PC-3 (cell line): ENCODE results near the gene SRRM1. TPM values are rescaled to one million over a fixed set of nuclear protein-coding genes. Genes with fewer than 3 reads are reported as not detected.
A peak's percentile ranks its signal among the peaks of the same experiment; 100 is the strongest.

ENCODE experiments used
- ATAC-seq: fragments of 200-7000 bp; cut with Tn5 transposase; 2 replicates; pipeline ENCODE4 v1.9.1; 2020; ENCODE audit warnings: mild to moderate bottlenecking, moderate library complexity
- BruUV-seq: library from RNA; stranded (reverse); fragments of 400-500 nt; replicated peaks from 2 replicates; lab custom pipeline; 2021; lab: Mats Ljungman, UMichigan
- CTCF ChIA-PET: fragments of 300-600 bp; sonication (Branson Sonifier 250); formaldehyde crosslinking; loops from one replicate; lab custom pipeline; 2022; ENCODE audit warnings: antibody characterized with exemption; lab: Charles Lee
- POLR2A ChIA-PET: fragments of 300-600 bp; sonication (Branson Sonifier 250); formaldehyde crosslinking; loops from one replicate; lab custom pipeline; 2022; ENCODE audit warnings: antibody characterized with exemption; ENCODE audit not compliant: unreplicated experiment; lab: Charles Lee
- DNase-seq: peaks from one replicate; pipeline ENCODE4 v3.0.0-alpha.2; 2015
- H2AFZ ChIP-seq: fragments of 300-600 bp; sonication (generic); 2 replicates; pipeline ENCODE4 v1.6.0; 2016; ENCODE audit warnings: antibody characterized with exemption, low read length
- H3F3A ChIP-seq: fragments of 300-600 bp; sonication (generic); one replicate; pipeline ENCODE4 v1.6.0; 2017; ENCODE audit warnings: antibody characterized with exemption, low read length, control low read depth, mild to moderate bottlenecking; ENCODE audit not compliant: unreplicated experiment
- H3K27ac ChIP-seq: fragments of 300-600 bp; sonication (generic); 2 replicates; pipeline ENCODE4 v1.5.1; 2016; ENCODE audit warnings: mild to moderate bottlenecking, low read length
- H3K27me3 ChIP-seq: fragments of 300-600 bp; sonication (generic); 2 replicates; pipeline ENCODE4 v1.6.1; 2016; ENCODE audit warnings: low read length, mixed read lengths
- H3K36me3 ChIP-seq: fragments of 300-600 bp; sonication (generic); 2 replicates; pipeline ENCODE4 v1.6.1; 2016; ENCODE audit warnings: low read depth, mixed run types, low read length, mixed read lengths
- H3K4me1 ChIP-seq: fragments of 300-600 bp; sonication (generic); 2 replicates; pipeline ENCODE4 v1.5.1; 2016; ENCODE audit warnings: low read length; ENCODE audit not compliant: insufficient read depth
- H3K4me2 ChIP-seq: fragments of 300-600 bp; sonication (generic); 2 replicates; pipeline ENCODE4 v1.6.0; 2016; ENCODE audit warnings: low read length
- H3K4me3 ChIP-seq: fragments of 300-600 bp; sonication (generic); 2 replicates; pipeline ENCODE4 v1.5.1; 2016; ENCODE audit warnings: mild to moderate bottlenecking, low read length, mixed read lengths
- H3K79me2 ChIP-seq: fragments of 300-600 bp; sonication (generic); 2 replicates; pipeline ENCODE4 v1.6.1; 2017; ENCODE audit warnings: low read length, mixed read lengths
- H3K9ac ChIP-seq: fragments of 300-600 bp; sonication (generic); 2 replicates; pipeline ENCODE4 v1.6.0; 2016; ENCODE audit warnings: mild to moderate bottlenecking, low read length
- H3K9me2 ChIP-seq: fragments of 300-600 bp; sonication (generic); replicated peaks from 2 replicates; pipeline ENCODE4 v1.6.1; 2016; ENCODE audit warnings: mixed run types, low read length, mixed read lengths
- H3K9me3 ChIP-seq: fragments of 300-600 bp; sonication (generic); 2 replicates; pipeline ENCODE4 v1.6.1; 2016; ENCODE audit warnings: low read length, mixed read lengths
- H4K20me1 ChIP-seq: fragments of 300-600 bp; sonication (generic); 2 replicates; pipeline ENCODE4 v1.6.1; 2016; ENCODE audit warnings: low read length, mixed read lengths
- EZH2 ChIP-seq: fragments of 300-600 bp; sonication (generic); IDR thresholded peaks from one replicate; pipeline ENCODE4 v1.6.1; 2017; ENCODE audit warnings: antibody characterized with exemption, mild to moderate bottlenecking, low read length; ENCODE audit not compliant: unreplicated experiment
- EZH2phosphoT487 ChIP-seq: fragments of 300-600 bp; sonication (generic); IDR thresholded peaks from 2 replicates; pipeline ENCODE4 v1.6.1; 2018; ENCODE audit warnings: mild to moderate bottlenecking, antibody characterized with exemption, low read length, borderline replicate concordance
- intact Hi-C: fragments of 100-400 bp; cut with micrococcal nuclease; formaldehyde crosslinking; loops from 2 replicates; pipeline ENCODE4 v1.9.0; 2023
- total RNA-seq: library from RNA; depleted of rRNA; stranded (reverse); fragments of >200 nt; gene quantifications from 2 replicates; pipeline ENCODE4 v1.2.3, GENCODE V29; 2014
- TF ChIP-seq, protein P1 (sequence below): fragments of 300-600 bp; sonication (generic); conservative IDR thresholded peaks from 2 replicates; pipeline ENCODE4 v1.5.1; 2017; ENCODE audit warnings: antibody characterized with exemption, low read depth, mild to moderate bottlenecking, low read length

SRRM1 gene
- total RNA-seq, 1 experiment from 2014 or later = 30.7 TPM

- peaks cover 67% of the 10 kb centered on the region for H3K79me2 ChIP-seq
Measured at GRCh38 chr1:24643363-24644099, 429 bp downstream of the SRRM1 start.

GRCh38 chr1:24644100-24644384, 940 bp downstream of the SRRM1 start:
- H4K20me1 ChIP-seq = peaks cover 37% of the 10 kb centered on the region
- H3K9me3 ChIP-seq = no peaks in the 10 kb centered on the region
- H3K36me3 ChIP-seq = peaks cover 38% of the 10 kb centered on the region
- peak overlapping the region; percentile 98 for H3K9ac ChIP-seq
- H3F3A ChIP-seq = peaks cover 3% of the 10 kb centered on the region
- ATAC-seq = no peak
- intact Hi-C loops = no loop called here
- H3K4me3 ChIP-seq = peak overlapping the region; percentile 98
- ChIA-PET POLR2A (no interaction called here), CTCF (no interaction called here)
- H3K4me2 ChIP-seq = peak overlapping the region; percentile 82
- H3K79me2 ChIP-seq = peaks cover 71% of the 10 kb centered on the region
- peak overlapping the region; percentile 53; the same call in 1 of the 2 replicates for H3K27ac ChIP-seq
- no peak overlapping the region for H2AFZ ChIP-seq
- BruUV-seq = no TSS peak
- H3K4me1 ChIP-seq = peaks cover 28% of the 10 kb centered on the region
- no peaks in the 10 kb centered on the region for H3K9me2 ChIP-seq
- peak; percentile 5 for DNase-seq
- TF ChIP-seq, protein P1, sequence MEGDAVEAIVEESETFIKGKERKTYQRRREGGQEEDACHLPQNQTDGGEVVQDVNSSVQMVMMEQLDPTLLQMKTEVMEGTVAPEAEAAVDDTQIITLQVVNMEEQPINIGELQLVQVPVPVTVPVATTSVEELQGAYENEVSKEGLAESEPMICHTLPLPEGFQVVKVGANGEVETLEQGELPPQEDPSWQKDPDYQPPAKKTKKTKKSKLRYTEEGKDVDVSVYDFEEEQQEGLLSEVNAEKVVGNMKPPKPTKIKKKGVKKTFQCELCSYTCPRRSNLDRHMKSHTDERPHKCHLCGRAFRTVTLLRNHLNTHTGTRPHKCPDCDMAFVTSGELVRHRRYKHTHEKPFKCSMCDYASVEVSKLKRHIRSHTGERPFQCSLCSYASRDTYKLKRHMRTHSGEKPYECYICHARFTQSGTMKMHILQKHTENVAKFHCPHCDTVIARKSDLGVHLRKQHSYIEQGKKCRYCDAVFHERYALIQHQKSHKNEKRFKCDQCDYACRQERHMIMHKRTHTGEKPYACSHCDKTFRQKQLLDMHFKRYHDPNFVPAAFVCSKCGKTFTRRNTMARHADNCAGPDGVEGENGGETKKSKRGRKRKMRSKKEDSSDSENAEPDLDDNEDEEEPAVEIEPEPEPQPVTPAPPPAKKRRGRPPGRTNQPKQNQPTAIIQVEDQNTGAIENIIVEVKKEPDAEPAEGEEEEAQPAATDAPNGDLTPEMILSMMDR = no peak
- TF ChIP-seq EZH2 (no peak), EZH2phosphoT487 (no peak)
- no peaks in the 10 kb centered on the region for H3K27me3 ChIP-seq

More at GRCh38 chr1:24643363-24644099, 429 bp downstream of the SRRM1 start:
- H3K4me1 ChIP-seq = peaks cover 28% of the 10 kb centered on the region
- H3F3A ChIP-seq = peaks cover 3% of the 10 kb centered on the region
- H3K9ac ChIP-seq = peak overlapping the region; percentile 98
- peak; percentile 17 for ATAC-seq
- peak overlapping the region; percentile 98 for H3K4me3 ChIP-seq
- ChIA-PET POLR2A (no interaction called here), CTCF (no interaction called here)
- H3K36me3 ChIP-seq = peaks cover 33% of the 10 kb centered on the region
- no peaks in the 10 kb centered on the region for H3K27me3 ChIP-seq
- intact Hi-C loops = no loop called here
- peak overlapping the region; percentile 82 for H3K4me2 ChIP-seq
- no peaks in the 10 kb centered on the region for H3K9me2 ChIP-seq
- H3K27ac ChIP-seq = peak overlapping the region; percentile 53
- peaks cover 37% of the 10 kb centered on the region for H4K20me1 ChIP-seq
- TSS peak; percentile 32 for BruUV-seq
- H2AFZ ChIP-seq = peak overlapping the region; percentile 56
- no peak for DNase-seq
- TF ChIP-seq, protein P1 = no peak
- no peak for TF ChIP-seq EZH2phosphoT487
- TF ChIP-seq EZH2 = no peak
- no peaks in the 10 kb centered on the region for H3K9me3 ChIP-seq

DNA sequence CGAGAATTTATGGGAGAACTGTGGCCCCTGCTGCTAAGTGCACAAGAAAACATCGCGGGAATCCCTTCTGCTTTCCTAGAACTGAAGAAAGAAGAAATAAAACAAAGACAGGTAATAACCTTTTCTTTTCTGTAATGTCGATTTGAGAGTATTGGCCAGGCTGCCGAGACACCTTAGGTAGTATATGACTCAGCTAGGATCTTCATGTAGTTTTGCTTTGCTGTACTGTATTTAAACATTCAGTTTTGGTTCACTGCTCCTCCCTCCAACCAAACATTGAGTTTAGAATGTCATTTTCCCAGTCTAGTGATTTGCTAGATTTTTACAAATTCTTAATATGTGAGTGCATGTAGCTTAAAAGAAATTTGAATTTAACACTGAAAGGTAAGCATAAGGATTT, 5.8 kb downstream of the SRRM1 start:
- no peak overlapping the region for H3K9ac ChIP-seq
- H2AFZ ChIP-seq = no peak overlapping the region
- H3F3A ChIP-seq = peaks cover 7% of the 10 kb centered on the region
- POLR2A ChIA-PET = no interaction called here
- H3K4me2 ChIP-seq = no peak overlapping the region
- no peaks in the 10 kb centered on the region for H3K27me3 ChIP-seq
- intact Hi-C loops = no loop called here
- TF ChIP-seq EZH2phosphoT487 (no peak), EZH2 (no peak)
- TF ChIP-seq, protein P1 = no peak
- H3K9me3 ChIP-seq = no peaks in the 10 kb centered on the region
- ATAC-seq = no peak
- DNase-seq = no peak
- H3K4me3 ChIP-seq = no peak overlapping the region
- peaks cover 35% of the 10 kb centered on the region for H4K20me1 ChIP-seq
- no TSS peak for BruUV-seq
- peaks cover 78% of the 10 kb centered on the region for H3K36me3 ChIP-seq
- CTCF ChIA-PET = no interaction called here
- H3K79me2 ChIP-seq = peaks cover 73% of the 10 kb centered on the region
- no peaks in the 10 kb centered on the region for H3K9me2 ChIP-seq
- peaks cover 14% of the 10 kb centered on the region for H3K4me1 ChIP-seq
- H3K27ac ChIP-seq = no peak overlapping the region
